Activated naive CD4-positive, alpha-beta T cell treated with anti-CD3 and anti-CD28 coated beads, Interleukin-2, amount 50 U/mL, for 16 hours (primary cell): ENCODE data around the gene DHRSX.
"Not testable (repeated sequence)": the region's sequence is repeated elsewhere in the genome, so short reads cannot be mapped to it uniquely, and the experiment has no call there.

Experiments used
- DNase-seq: peaks from one replicate; pipeline ENCODE4 v3.0.0-alpha.2; 2020

The DHRSX gene

GRCh38 chrX:2419418-2419817 is 81.4 kb downstream of the DHRSX start:
- not testable (repeated sequence) for DNase-seq

GRCh38 chrX:2418000-2418399 is 82.8 kb downstream of the DHRSX start:
- DNase-seq = no peak

GRCh38 chrX:2416851-2417604 is 83.7 kb downstream of the DHRSX start:
- DNase-seq = no peak

GRCh38 chrX:2414384-2414783 is 86.4 kb downstream of the DHRSX start:
- no peak for DNase-seq

- no peak for DNase-seq
These were observed 86.8 kb downstream of the DHRSX start for GRCh38 chrX:2413969-2414368.

GRCh38 chrX:2412131-2412530 is 88.6 kb downstream of the DHRSX start:
- DNase-seq = no peak

GRCh38 chrX:2410279-2411020 is 90.3 kb downstream of the DHRSX start:
- DNase-seq = no peak

GRCh38 chrX:2409796-2410195 is 91.0 kb downstream of the DHRSX start:
- no peak for DNase-seq

- no peak for DNase-seq
These were observed 91.9 kb downstream of the DHRSX start for GRCh38 chrX:2408856-2409255.

- no peak for DNase-seq
These were observed 93.8 kb downstream of the DHRSX start for GRCh38 chrX:2406891-2407518.

- DNase-seq = no peak
These were observed 96.0 kb downstream of the DHRSX start for GRCh38 chrX:2404776-2405175.

GRCh38 chrX:2402361-2402690 is 98.5 kb downstream of the DHRSX start:
- DNase-seq = no peak

- DNase-seq = no peak
These were observed 99.0 kb downstream of the DHRSX start for GRCh38 chrX:2401590-2402360.

GRCh38 chrX:2401201-2401589 is 99.6 kb downstream of the DHRSX start:
- DNase-seq = no peak

- no peak for DNase-seq
These were observed 102.6 kb downstream of the DHRSX start for GRCh38 chrX:2398064-2398656.

- DNase-seq = no peak
These were observed 103.3 kb downstream of the DHRSX start for GRCh38 chrX:2397229-2398063.

- DNase-seq = no peak
These were observed 105.3 kb downstream of the DHRSX start for GRCh38 chrX:2395261-2395992.

GRCh38 chrX:2391869-2392606 is 108.7 kb downstream of the DHRSX start:
- DNase-seq = no peak

GRCh38 chrX:2390754-2391153 is 110.0 kb downstream of the DHRSX start:
- DNase-seq = no peak

GRCh38 chrX:2389731-2390130 is 111.0 kb downstream of the DHRSX start:
- DNase-seq = not testable (repeated sequence)

- no peak for DNase-seq
These were observed 111.5 kb downstream of the DHRSX start for GRCh38 chrX:2389324-2389723.
